Stimulated activated CD8-positive, alpha-beta memory T cell treated with anti-CD3 and anti-CD28 coated beads, Interleukin-15, amount 100 ng/mL, for 24 hours (primary cell): ENCODE measurements around the gene SPACA7.
"Not testable (repeated sequence)": the region's sequence is repeated elsewhere in the genome, so short reads cannot be mapped to it uniquely, and the experiment has no call there.

Experiments
- DNase-seq: peaks from one replicate; pipeline ENCODE4 v3.0.0-alpha.2; 2020; ENCODE audit warnings: low read depth

SPACA7 gene

DNA sequence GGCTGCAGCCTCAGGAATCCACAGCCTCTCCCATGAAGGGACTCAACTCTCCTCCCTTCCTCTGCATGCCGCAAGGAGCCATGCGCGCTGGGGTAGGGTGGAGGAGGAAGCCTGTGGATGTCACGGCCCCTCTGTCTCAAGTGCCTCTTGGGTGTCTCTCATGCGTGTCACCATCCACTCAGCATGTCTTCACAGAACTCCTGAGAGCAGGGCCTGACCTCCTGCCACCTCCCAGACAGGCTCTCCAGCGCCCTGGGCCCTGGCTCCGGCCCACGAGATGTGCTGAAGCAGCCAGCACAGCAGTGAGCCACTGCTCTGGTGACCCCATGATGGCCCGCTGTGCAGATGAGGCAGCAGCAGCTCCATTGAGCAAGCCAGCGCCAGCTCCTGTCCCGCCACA is 25.9 kb upstream of the SPACA7 start:
- DNase-seq = no peak

DNA sequence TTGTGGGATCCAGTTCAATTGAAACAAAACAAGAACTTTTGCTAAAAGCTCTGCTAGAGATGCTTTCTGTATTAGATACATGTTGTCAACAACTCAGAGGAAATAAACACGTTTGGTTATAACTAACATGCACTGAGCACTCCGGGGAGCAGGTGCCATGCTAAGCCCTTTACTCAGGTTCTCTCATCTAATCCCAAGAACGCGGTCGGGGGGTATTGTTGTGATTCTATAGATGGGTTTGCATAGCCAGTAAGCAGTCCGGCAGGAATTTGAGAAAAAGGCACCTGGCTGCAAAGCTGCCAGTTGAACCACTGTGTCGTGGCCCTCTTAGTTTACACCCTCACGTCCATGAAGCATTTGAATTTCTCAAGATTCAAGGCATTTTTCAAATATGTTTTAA is 24.3 kb upstream of the SPACA7 start:
- DNase-seq = no peak

DNA sequence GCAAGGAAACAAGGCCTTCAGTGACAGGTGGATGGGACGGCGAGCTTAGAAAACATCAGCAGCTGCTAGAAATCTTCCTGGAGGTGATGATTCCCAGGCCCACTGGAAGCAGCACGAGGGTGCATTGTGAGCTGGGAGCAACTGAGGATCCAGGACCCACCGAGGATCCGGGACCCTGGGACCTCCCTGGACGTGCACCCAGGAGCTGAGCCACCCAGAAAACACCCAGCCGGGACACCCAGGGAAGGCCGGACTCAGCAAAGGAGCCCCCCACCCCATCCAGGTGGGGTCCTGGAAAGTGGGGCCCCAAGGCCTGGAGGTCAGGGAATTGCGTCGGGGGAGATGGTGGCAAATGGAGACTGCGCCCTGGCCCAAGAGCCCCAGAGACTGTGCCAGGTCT is 22.3 kb upstream of the SPACA7 start:
- DNase-seq = no peak

DNA sequence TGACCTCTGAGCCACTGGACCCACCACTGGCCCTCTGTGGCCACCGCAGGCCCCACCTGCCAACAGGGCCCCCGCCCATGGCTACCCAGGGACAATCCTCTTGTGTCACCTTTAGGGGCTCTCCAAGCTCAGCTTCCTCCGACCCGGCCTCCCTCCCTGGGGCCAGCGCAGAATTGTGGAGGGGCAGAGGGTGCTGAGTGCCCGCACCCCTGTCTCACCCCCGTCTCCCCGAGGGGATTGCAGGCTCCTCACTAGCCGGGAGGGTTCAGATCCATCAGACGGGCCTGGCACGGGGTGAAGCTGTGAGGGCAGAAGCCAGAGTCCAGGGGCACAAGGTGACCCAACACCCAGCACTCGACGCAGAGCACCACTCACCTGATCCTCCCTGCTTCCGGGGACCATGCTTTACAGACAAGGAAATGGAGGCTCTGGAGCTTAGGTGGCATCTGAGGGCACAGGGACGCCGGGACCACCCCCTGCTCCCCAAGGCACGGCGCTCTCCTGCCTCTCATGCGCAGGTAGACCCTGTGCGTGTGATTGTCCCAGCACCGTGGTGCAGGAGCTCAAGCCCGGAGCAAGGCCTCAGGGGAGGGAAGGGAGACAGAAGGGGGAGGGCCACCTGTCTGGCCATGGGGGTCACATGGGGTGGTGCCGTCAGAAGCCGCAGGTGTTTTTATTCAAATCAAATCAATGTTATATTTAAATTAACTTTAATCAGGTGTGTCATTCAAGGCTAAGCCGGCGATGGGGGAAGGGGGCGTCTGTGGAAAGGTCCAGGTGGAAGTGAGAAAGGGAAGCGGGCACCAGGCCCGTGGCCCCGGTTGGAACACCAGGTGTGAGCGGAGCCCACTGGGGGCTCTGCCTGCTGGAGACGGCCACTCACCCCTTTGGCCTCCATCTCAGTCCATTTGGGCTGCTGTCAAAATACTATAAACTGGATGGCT is 21.6 kb upstream of the SPACA7 start:
- DNase-seq = no peak

DNA sequence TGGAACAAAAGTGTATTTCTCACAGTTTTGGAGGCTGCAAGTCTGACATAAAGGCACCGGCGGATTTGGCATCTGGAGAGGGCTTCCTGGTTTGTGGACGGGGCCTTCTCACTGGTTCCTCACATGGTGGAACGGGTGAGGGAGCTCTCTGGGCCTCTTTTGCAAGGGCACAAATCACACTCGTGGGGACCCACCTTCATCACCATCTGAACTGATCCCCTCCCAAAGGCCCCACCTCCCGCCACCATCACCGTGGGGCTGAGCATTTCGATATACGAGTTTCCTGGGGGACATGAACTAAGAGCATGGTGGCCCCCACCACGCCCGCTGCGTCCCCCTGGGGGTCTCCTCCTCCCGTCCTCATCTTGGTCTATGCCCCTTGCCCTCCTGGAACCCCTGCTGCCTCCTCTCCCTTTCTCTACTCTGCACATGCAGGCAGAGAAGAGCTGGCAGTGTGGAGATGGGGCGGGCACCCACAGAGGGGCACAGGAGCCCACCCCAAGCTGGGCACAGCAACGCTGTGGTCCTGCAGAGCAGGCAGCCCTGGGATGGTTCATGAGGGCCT is 20.8 kb upstream of the SPACA7 start:
- DNase-seq = no peak

DNA sequence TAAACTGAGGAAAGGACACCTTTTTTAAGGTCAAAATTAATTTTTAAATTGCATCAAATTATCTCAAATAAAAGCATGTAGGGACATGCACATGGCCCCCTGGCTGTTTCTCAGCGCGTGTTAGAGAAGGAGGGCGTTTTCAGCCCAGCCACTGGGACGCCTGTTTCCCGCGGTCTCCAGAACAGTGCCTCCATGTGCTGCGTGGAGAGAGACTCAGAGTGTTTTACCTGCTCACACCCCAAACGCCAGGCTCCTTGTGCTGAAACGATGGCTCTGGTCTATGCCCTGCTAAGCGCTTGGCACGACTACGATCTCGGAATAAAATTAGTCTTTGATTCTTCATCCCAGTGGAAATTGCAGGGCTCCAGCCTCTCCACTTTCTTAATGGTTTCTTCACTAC is 20.0 kb upstream of the SPACA7 start:
- DNase-seq = no peak

DNA sequence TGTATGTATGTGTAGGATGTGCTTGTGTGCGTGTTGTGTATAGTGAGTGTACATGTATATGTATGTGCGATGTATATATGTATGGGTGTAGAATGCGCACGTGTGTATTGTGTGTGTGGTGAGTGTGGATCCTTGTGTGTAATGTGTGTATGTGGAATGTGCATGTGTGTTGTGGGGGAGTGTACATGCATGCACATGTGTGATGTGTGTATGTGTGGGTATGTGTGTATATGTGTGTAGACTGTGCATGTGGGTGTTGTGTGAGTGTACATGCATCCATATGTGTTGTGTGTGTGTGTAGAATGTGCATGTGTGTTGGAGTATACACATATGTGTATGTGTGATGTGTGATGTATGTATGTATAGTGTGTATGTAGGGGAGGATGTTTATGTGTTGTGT is 18.0 kb upstream of the SPACA7 start:
- no peak for DNase-seq

DNA sequence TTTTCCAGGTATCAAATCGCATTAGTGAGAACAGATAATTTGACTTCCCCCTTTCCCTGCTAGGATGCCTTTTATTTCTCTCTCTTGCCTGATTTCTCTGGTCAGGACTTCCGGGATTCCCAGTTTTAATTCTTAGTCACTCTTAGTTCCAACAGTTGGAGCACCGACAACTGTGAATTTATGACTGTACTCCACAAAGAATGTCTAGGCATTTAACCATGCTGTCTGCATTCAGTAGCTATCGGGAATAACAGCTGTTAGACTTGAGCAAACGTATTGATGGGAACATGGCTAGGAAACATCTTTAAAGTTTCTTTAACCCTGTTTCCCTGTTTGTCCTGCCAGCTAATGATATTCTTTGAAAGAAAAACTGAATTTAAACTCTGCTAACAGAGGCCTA is 14.1 kb upstream of the SPACA7 start:
- DNase-seq = no peak

DNA sequence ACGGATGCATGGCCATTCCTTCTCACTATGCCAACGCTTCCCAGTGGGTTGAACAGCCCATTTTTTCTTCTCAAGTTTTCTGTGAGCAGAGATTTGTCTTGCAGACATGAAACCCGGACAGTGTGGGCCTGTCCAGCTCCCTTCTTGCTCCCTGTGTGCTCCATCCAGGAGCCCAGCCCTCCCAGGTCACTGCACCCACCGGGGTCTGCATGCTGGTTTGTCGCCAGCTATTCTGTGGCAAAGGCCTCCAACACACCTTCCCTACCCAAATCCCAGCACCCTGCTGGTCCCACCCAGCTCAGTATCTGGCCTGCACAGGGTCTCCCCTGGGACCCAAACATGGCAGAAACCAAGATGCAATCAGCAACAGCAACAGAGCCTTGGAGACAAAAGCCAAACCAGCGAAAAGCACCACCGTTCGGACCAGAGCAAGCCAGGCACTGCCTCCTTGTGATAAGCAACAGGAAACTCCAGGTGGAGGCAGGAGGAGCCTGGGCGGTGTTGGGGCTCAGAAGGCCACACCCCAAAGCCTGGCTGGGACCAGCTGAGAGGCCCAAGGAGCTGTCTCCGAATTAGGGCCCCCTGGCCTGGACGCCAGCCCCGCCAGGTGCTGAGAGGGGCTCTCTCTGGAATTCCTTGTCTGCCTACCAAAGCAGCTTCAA is 12.2 kb upstream of the SPACA7 start:
- DNase-seq = no peak

DNA sequence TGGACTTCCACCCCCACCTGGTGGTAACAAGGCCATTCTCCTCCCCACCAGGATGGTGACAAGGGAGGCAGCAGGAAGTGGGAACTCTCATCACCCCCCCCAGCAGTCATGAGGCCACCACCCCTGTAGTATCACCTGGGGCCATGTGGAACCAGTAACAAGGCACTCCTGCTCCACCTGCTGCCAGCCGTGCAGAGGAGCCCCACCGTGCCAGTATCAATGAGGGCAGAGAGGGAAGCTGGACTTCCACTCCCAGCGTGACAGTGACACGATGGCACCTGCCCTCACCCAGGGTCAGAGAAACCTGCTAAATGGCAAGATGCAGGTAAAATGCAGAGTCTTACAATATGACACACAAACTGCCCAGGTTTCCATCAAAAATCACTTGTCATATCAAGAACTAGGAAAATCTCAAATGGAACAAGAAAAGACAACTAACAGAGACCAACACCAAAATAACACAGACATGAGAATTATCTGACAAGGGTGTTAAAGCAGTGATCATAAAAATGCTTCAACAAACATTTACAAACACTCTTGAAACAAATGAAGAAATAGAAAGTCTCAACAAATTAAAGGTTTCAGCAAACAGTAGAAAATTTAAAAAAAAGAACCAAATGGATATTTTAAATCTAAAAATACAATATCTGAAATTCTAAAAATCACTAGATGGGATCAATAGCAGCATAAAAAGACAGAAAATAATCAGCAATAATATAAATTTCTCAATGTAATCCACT is 9.1 kb upstream of the SPACA7 start:
- no peak for DNase-seq

DNA sequence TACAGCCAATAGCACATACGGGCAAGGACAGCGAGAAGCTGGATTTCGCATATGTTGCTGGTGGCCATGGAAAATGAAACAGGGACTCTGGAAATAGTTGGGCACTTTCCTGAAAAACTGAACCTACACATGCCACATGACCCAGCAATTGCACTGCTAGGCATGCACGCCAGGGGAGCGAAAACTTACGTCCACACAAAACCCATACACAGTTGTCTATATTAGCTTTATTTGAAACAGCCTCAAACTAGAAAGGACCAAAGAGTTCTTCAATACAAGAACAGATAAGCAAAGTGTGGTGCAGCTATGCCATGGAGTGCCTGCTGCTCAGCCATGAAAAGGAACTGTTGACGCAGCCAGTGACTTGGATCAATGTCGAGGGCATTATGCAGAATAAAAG is 7.3 kb upstream of the SPACA7 start:
- DNase-seq = no peak

DNA sequence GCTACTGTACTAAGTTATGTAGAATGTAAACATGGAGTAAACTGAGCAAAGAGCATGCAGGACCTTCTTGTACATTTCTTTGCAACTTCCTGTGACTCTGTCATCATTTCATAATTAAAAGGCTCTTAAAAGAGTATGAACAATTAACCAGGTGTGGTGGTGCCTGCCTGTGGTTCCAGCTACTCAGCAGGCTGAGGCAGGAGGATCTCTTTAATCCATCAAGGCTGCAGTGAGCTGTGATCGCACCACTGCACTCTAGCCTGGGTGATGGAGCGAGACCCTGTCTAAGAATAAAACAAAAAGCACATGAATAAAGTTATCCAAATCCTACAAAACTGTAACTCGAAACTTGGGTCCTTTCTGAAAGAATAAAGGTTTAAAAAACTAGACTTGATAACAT is 5.8 kb upstream of the SPACA7 start:
- DNase-seq = no peak

DNA sequence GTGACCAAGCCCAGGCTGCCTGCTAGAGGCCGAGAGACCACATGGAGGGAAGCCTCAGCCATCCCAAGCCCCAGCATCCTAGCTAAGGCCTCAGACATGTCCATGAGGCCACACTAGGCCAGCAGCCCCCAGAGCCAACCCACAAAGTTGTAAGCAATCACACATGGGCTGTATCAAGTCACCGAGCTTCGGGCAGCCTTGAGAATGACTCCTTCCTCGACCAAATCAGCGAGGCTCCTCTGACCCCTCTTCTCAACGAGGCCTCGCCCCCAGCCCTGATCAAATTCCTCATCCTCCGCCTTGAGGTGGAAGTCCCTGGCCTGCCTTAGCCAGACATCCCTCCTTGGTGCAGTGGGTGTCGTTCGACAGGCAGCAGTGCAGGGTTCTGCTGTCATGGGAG is 1.9 kb upstream of the SPACA7 start:
- DNase-seq = no peak

DNA sequence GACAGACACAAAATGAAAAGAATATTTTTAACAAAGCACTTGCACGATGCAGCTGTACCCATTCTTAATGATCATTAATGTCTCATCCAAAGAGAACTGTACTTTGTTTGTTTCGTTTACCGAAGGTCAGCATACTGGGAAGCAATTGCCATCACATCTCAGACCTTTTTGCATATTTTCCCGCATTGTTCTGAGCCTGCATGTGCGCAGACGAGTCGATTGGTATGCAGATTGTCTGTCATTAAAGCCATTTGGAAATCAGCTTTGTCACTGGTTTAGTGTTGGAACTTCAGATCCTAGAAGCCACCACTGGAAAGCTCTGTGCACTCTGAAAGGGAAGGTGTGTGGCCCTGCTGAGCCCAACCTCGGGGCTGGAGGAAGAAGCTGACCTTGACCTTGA is 15.6 kb downstream of the SPACA7 start:
- DNase-seq = no peak

DNA sequence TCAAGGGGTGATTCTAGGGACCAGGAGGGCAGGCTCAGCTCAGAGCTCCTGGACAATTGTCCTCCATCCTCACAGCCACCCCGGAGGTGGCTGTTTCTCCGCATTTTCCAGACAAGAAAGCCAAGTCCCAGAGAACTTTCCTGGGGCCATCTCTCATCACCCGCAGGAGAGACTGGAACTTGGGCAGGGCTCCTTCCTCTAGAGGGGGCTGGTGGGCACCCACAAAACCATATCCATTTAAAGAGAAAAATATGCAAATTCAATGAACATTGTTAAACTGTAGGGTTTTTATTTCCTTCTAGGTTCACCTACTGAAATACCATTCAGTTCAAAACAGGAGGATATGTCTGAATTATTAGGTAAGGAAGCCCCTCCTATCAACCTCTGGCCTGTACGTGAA is 16.6 kb downstream of the SPACA7 start:
- DNase-seq = no peak

DNA sequence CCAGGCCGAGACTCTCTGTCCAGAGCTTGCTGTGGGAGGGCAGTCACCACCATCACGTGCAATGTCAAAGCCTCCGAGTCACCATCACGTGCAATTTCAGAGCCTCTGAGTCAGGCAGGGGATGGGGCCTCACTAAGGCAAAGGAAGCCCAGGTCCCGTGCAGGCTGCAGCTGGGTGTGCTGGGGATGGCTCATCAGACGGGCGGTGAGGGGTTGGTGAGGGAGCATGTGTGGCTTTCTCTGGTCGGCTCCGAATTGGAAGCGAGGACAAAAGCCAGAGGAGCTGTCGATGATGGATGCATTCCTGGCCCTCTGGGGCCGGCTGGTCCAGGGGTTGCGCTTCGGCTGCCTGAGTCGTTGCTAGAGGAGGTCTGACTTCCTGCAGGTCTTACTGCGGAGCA is 18.9 kb downstream of the SPACA7 start:
- not testable (repeated sequence) for DNase-seq

DNA sequence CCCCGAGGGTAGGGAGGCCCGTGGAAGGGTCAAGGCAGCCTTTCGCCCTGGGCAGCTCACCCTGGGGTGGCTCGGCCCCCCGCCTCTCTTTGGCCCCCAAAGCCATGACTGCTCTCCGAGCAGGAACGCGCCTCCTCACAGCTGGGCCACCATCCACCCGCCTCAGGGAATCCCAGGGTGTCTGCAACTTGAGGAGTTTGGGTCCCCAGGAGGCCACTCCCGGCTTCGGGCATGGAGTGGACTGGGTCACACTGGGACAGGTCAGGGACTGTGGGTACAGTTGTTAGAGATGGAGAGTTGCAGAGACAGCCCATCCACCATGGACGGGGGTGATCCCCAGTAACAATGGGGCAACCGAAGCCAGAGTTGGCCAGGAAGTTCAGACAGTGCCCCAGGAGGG is 19.8 kb downstream of the SPACA7 start:
- not testable (repeated sequence) for DNase-seq

DNA sequence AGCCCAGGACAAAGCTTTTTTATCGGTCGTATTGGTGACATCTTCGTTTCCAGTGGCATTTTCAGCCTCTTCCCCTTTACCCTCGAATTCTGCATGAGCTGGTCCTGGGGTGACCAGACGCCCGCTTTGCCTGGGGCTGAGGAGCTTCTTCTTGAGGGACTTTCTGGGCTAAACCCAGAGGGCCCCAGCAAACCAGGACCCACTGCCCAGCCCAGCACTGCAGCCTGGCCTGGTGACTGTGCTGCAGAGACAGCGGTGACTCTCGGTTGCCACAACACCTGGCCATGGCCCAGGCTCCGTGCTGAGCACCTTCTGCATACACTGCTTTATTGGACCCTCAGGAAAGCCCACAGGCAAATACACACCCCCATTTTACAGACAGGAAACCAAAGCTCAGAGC is 21.0 kb downstream of the SPACA7 start:
- DNase-seq = no peak

DNA sequence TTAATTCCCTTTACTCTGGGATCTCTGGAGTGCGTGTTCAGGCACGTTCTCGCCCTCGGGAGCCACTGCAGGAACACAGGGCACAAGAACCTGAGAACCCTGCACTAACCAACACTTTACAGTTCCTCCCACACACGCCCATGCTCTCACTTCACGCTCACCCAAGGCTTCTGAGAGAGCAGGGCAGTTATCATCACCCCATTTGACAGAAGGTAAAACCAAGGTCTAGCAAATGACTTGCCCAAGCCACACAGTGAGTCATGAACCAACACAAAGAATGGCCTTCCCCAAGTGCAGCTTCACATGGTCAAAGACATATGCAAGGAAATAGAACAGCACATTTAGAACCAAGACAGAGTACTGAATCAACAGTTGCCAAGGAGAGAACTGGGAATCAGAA is 22.2 kb downstream of the SPACA7 start:
- DNase-seq = not testable (repeated sequence)

DNA sequence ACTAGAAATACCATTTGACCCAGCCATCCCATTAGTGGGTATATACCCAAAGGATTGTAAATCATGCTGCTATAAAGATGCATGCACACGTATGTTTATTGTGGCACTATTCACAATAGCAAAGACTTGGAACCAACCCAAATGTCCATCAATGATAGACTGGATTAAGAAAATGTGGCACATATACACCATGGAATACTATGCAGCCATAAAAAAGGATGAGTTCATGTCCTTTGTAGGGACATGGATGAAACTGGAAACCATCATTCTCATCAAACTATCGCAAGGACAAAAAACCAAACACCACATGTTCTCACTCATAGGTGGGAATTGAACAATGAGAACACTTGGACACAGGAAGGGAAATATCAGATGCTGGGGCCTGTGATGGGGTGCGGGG is 33.7 kb downstream of the SPACA7 start:
- DNase-seq = not testable (repeated sequence)

DNA sequence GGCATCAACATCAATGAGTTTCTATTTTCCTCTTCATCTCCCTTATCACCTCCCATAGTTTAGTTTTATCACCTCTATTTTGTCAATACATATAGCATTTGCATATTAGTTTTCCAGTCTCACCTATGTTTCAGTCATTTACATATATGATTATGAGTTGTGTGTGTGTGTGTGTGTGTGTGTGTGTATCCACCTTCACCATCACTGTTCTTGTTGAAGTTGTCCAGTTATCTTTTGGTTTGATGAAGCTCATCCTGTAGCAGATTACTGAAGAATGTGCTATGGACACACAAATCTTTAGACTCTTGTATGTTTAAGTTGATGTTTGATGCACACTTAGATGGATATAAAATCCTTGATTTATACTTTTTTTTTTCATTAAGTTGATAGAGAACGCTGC is 40.5 kb downstream of the SPACA7 start:
- DNase-seq = no peak

DNA sequence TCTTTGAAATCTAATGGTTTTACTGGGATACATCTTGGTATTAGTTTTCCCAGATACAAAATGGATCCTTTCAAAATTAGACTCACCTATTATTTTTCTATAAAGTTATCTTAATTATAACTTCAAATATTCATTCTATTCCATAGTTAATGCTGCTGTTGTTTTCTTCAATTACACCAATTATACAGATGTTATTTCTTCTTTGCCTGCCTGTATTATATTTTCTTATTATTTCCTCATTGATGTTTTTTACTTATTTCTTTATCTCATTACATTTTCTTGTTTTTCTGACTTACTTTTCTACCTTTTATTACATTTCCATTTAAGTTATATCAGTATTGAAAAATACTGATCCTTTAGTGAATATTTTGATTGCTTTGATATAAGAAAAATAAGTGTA is 40.9 kb downstream of the SPACA7 start:
- no peak for DNase-seq

DNA sequence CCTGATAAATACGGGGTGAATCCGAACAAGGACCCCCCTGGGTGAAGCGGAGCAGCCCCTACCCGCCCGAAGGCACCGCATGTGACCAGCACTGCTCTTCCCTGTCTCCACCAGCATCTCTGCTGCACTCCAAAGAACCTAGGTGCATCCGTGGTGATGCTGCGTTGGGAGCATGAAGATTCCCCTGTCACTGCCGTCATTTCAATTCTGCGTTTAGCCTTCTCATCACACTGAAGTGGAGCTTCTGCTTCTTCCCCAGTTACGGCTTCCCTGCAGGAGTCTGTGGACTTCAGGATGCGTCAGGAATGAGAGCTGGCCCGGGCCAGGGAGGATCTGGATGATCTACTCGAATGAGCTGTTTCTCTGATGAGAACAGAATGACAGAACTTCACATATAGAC is 47.9 kb downstream of the SPACA7 start:
- DNase-seq = no peak
